Stimulated activated CD4-positive, alpha-beta T cell treated with anti-CD3 and anti-CD28 coated beads, Interleukin-12 subunit alpha, Interleukin-12 subunit beta, amount 100 ng/mL, for 48 hours (primary cell): ENCODE data around the gene ABCC11.

Source experiments
- DNase-seq, 3 donors: peaks; one replicate each; pipeline ENCODE4 v3.0.0-alpha.2; 2020; ENCODE audit warnings: low read depth in 2 of 3, low spot score in 1 of 3

ABCC11 gene

GRCh38 chr16:48133455-48134211, 113.7 kb downstream of the ABCC11 start:
- DNase-seq, result no peak

DNA sequence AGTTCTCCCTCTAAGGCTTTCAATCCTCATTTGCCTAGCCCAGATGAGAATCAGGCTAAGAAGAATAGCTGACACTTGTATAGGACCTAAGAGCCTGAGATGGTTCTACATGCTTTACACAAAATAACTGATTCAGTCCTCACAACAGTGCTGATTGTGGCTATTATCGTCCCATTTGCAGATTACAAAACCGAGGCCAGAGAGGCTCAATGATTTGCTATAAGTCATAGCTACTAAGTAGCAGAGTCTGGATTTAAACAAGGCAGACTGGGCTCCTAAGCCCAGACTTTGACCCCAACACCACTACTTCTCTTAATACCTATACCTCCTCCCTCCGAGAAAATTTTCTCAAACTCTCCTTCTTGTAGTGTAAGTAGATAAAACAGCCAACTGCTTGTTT, 114.6 kb downstream of the ABCC11 start:
- no peak for DNase-seq

GRCh38 chr16:48131201-48131935, 116.0 kb downstream of the ABCC11 start:
- no peak for DNase-seq

- no peak for DNase-seq
Measured at GRCh38 chr16:48129926-48130325, 117.4 kb downstream of the ABCC11 start.

DNA sequence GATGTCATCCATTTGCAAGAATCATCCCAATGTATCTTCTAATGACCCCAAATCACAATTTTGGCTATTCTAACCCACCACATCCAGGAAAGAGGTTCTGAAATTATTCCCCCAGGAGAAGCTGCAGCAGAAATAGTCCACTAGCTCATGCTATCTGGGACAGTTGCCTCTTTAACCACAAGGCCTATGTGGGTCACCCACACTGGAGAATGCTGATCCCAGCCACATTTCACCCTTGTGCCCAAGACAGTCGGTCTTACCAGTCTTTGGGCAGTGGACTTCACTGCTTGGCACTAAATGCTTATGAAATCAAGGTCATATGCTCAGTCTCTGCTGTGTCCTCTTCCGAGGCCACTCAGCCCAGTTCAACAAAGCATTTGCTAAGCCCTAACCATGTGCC, 118.6 kb downstream of the ABCC11 start:
- no peak for DNase-seq

DNA sequence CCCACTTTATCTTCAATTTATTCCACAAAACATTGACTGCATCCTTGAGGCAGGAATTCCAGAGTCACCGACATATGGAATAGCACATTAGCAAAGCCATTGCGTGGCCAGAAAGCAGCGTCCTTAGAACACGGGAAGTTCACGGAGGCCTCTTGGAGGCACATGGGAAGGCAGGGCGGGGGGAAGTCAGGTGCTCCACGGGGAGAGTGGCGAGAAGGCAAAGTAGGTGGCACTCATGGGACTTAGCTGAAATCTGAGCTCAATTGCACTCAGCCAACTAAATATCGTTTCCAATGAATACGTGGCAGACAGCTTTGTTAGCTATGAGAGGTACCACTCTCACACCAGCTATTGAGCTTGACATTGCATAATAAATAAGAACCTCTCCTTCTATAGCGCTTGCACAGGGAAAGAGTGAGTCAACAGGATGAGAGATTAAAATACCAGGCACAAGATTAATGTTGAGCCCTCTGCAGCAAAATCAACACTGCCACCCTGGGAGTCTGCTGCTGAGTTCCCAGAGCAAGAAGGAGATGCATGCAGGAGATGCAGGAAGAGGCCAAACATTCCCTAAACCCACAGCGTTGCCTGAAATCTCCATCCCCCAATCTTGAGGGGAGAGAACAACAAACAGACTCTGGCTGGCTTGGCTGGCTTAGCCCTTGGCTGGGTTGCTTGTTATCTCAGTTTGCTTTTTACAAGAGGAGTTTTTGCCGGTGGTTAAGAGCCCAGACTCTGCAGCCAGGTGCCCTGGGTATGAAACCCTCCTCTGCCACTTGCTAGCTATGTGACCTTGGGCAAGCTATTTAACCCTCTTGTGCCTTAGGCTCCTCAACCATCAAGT, 120.3 kb downstream of the ABCC11 start:
- no peak for DNase-seq

DNA sequence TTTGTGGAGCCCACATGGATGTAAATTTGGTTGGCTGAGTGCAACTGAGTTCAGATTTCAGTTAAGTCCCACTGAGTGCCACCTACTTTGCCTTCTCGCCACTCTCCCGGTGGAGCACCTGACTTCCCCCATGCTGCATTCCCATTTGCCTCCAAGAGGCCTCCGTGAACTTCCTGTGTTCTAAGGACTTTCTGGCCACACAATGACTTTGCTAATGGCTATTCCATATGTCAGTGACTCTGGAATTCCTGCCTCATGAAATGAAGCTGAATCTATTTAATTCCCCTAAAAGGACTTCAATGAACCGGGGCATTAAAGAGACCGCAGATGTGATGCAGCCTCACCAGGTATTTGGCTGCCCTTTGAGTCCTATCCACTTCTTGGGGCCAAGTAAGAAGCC, 121.5 kb downstream of the ABCC11 start:
- DNase-seq, result no peak

DNA sequence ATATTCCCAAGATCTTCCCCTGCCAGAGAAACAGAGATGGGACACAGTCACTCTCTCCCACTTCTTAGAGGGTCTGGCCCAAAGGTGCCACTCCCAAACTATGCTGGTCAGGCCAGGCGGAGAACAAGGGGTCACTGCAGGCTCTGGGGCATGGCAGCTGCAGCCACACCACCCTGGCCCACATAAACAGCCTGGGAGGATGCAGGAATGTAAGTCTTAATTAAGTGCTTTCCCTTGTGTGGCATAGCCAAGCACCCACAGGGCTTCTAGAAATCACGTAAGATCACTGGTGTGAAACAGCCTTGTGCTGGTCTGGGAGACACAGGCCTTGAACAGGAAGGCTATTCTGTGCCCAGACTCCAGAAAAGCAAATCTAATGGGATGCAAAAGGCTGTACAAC, 123.1 kb downstream of the ABCC11 start:
- DNase-seq, result no peak

GRCh38 chr16:48123104-48123788, 124.1 kb downstream of the ABCC11 start:
- peak; percentile 58 to 67 (median 63) for DNase-seq

DNA sequence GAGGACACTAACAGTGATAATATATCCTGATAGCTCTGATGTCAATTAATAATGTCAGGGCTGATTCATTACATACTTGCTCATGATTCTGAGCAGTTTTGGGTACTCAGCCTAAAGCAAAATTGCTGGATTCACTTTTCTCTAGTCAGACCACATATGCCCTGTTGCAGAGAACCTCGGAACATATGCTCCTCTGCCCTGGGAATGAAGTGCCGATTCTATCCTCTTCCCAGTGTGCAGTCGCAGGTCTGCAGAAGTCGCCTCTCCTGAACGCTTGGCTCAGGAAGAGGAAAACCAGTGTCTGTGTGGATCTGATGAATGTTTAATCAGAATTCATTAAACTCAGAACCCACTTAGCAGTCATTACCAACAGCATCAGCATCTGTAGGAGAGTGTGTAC, 126.1 kb downstream of the ABCC11 start:
- DNase-seq, result no peak

- DNase-seq, result no peak
Measured at GRCh38 chr16:48118841-48119240, 128.5 kb downstream of the ABCC11 start.

GRCh38 chr16:48117217-48118105, 129.9 kb downstream of the ABCC11 start:
- DNase-seq, result peak; percentile 44 to 54 (median 51)
